ENCODE measurements around the gene ZDHHC11.

- TF ChIP-seq CTCF (IDR thresholded peaks at IDR 0.05) (no peak), POLR2A (IDR thresholded peaks at IDR 0.05) (no peak)
Observed at GRCh38 chr5:773517-774264, 77.1 kb downstream of the ZDHHC11 start.

Data from esophagus squamous epithelium (tissue), 4 donors.